Pancreas (tissue), 10 donors: ENCODE results near the gene ATP5PO. TPM values are rescaled to one million over a fixed set of nuclear protein-coding genes. Genes with fewer than 3 reads are reported as not detected.
A peak's percentile ranks its signal among the peaks of the same experiment; 100 is the strongest.

ENCODE experiments used
- ATAC-seq, 4 donors: fragments of 200-7000 bp; cut with Tn5 transposase; one replicate each; pipeline versions ENCODE4 v1.8.0 to v1.9.1; 2020; ENCODE audit warnings: mild to moderate bottlenecking in 4 of 4, moderate library complexity in 4 of 4
- DNase-seq, 6 donors: peaks; one replicate each; pipeline ENCODE4 v3.0.0-alpha.2; 2020
- FAIRE-seq: peaks from 2 replicates; lab custom pipeline; 2012; peaks lifted over from hg19 to GRCh38; lab: Jason Lieb, UNC
- H3K27ac ChIP-seq, 4 donors: fragments of 200-600 bp; sonication (generic); 1 replicate in 3 of 4; 2 replicates in 1 of 4; pipeline versions ENCODE4 v1.5.0 to v1.8.0; 2020
- H3K27me3 ChIP-seq, 4 donors: fragments of 200-600 bp; one replicate each; pipeline ENCODE4 v1.8.0; 2021
- H3K36me3 ChIP-seq, 3 donors: fragments of 200-600 bp; sonication (generic) in 1 of 3; one replicate each; pipeline versions ENCODE4 v1.5.0 to v1.8.0; 2020 to 2021
- H3K4me1 ChIP-seq, 3 donors: fragments of 200-600 bp; one replicate each; pipeline ENCODE4 v1.8.0; 2021
- H3K4me3 ChIP-seq, 4 donors: fragments of 200-600 bp; sonication (generic) in 2 of 4; one replicate each; pipeline versions ENCODE4 v1.5.0 to v1.8.0; 2020 to 2021
- H3K9me3 ChIP-seq, 4 donors: fragments of 200-600 bp; one replicate each; pipeline ENCODE4 v1.8.0; 2021
- CTCF ChIP-seq, 4 donors: fragments of 200-600 bp; sonication (generic) in 3 of 4; IDR thresholded peaks; one replicate each; pipeline versions ENCODE4 v1.5.0 to v1.8.0; 2021; ENCODE audit warnings: antibody characterized with exemption in 4 of 4
- WGBS, 2 donors: extraction: QIAGEN DNeasy Blood & Tissue Kit; methylation state at CpG; one replicate each; pipeline ENCODE4 v1.1.7; 2013; 5-methylcytosine and 5-hydroxymethylcytosine counted together
- intact Hi-C, 3 donors: fragments of 100-400 bp; cut with DNase I; formaldehyde crosslinking; loops; one replicate each; pipeline versions ENCODE4 v1.11.1 to v1.14.2; 2022
- polyA plus RNA-seq, 2 donors: library from polyadenylated mRNA; stranded (reverse); fragments of 200-250 nt; gene quantifications; one replicate each; pipeline ENCODE4 v1.2.3, GENCODE V29; 2013
- total RNA-seq, 6 donors: library from RNA; stranded (reverse); fragmentation: NEBNext Ultra II Directional in 4 of 6; extraction: Animal tissue kit (Norgen Biotek cat#: 25700) in 4 of 6; gene quantifications; one replicate each; pipeline versions ENCODE4 v1.2.1 to v1.2.4, GENCODE V29; 2021 to 2023
- donor health status: healthy with polysubstance abuse.
- donor health status: DM: no; HTN: no; CAD: no; lungs with moderate emphysema.
- donor health status: DM: no; HTN: no; CAD: no.
- donor health status: control.
- donor health status: control.
- donor health status: Bipolar disorder and iron deficiency.
- donor health status: DM: yes; HTN: yes; CAD: no.
- donor health status: DM: no; HTN: no; CAD: no.
- donor health status: DM: no; HTN: no; CAD: no.
- donor health status: DM: yes; HTN: yes; CAD: no.

The ATP5PO gene
- total and polyA plus RNA-seq, 8 donors: 52.0 to 124 (median 77.0) TPM

- no peaks in the 10 kb centered on the region for H3K27me3 ChIP-seq
- WGBS, 2 donors: 85 to 87% methylated on average over 6 of the region's 6 CpGs
- ATAC-seq (no peak), DNase-seq (no peak), FAIRE-seq (no peak)
- H3K4me3 ChIP-seq: no peak overlapping the region
- no peaks in the 10 kb centered on the region for H3K9me3 ChIP-seq
- intact Hi-C loops: no loop called here
- peaks cover 0 to 8% (median 5%) of the 10 kb centered on the region in 3 donors for H3K4me1 ChIP-seq
- H3K27ac ChIP-seq: no peak overlapping the region
- TF ChIP-seq CTCF (IDR thresholded peaks at IDR 0.05): no peak
- H3K36me3 ChIP-seq: peaks cover 0 to 63% (median 28%) of the 10 kb centered on the region in 3 donors
These were observed 5.8 kb downstream of the ATP5PO start for GRCh38 chr21:33909756-33910155.

- no peak for ATAC-seq
- intact Hi-C loops: no loop called here
- TF ChIP-seq CTCF (IDR thresholded peaks at IDR 0.05): no peak
- H3K27me3 ChIP-seq: no peaks in the 10 kb centered on the region
- WGBS, 2 donors: 72 to 90% methylated on average over 6 of the region's 6 CpGs
- no peak overlapping the region for H3K4me3 ChIP-seq
- no peak for DNase-seq
- FAIRE-seq: no peak
- H3K9me3 ChIP-seq: no peaks in the 10 kb centered on the region
- no peak overlapping the region for H3K27ac ChIP-seq
- no peaks in the 10 kb centered on the region for H3K4me1 ChIP-seq
- peaks cover 0 to 73% (median 31%) of the 10 kb centered on the region in 3 donors for H3K36me3 ChIP-seq
These were observed 6.8 kb downstream of the ATP5PO start for GRCh38 chr21:33908760-33909159.

- FAIRE-seq (no peak), ATAC-seq (no peak)
- peaks cover 0 to 56% (median 31%) of the 10 kb centered on the region in 3 donors for H3K36me3 ChIP-seq
These were observed 11.6 kb downstream of the ATP5PO start for GRCh38 chr21:33904041-33904440.

GRCh38 chr21:33902349-33902748 lies 13.3 kb downstream of the ATP5PO start:
- Histone ChIP-seq H3K27me3 (no peaks in the 10 kb centered on the region), H3K4me1 (no peaks in the 10 kb centered on the region), H3K27ac (no peak overlapping the region), H3K36me3 (peaks cover 0 to 39% (median 16%) of the 10 kb centered on the region in 3 donors), H3K9me3 (no peaks in the 10 kb centered on the region), H3K4me3 (no peak overlapping the region)
- intact Hi-C loops: no loop called here
- DNase-seq (no peak), ATAC-seq (peak in 2 of 4 donors; percentile 19 to 21), FAIRE-seq (no peak)
- no peak for TF ChIP-seq CTCF (IDR thresholded peaks at IDR 0.05)
- 89 to 90% methylated on average over 6 of the region's 6 CpGs for WGBS, 2 donors

More at GRCh38 chr21:33904041-33904440, 11.6 kb downstream of the ATP5PO start:
- H3K9me3 ChIP-seq: no peaks in the 10 kb centered on the region
- DNase-seq: no peak
- 77 to 81% methylated on average over 5 of the region's 5 CpGs for WGBS, 2 donors
- TF ChIP-seq CTCF (IDR thresholded peaks at IDR 0.05): no peak
- H3K27ac ChIP-seq: no peak overlapping the region
- intact Hi-C loops: no loop called here
- H3K4me3 ChIP-seq: no peak overlapping the region
- no peaks in the 10 kb centered on the region for H3K27me3 ChIP-seq
- H3K4me1 ChIP-seq: no peaks in the 10 kb centered on the region

- Histone ChIP-seq H3K4me1 (no peaks in the 10 kb centered on the region), H3K36me3 (peaks cover 0 to 32% (median 11%) of the 10 kb centered on the region in 3 donors), H3K9me3 (no peaks in the 10 kb centered on the region), H3K27me3 (no peaks in the 10 kb centered on the region), H3K27ac (no peak overlapping the region), H3K4me3 (no peak overlapping the region)
- 73 to 77% methylated on average over 13 of the region's 13 CpGs for WGBS, 2 donors
- ATAC-seq: peak in 3 of 4 donors; percentile 71 to 81 (median 80)
- FAIRE-seq: no peak
- peak in 1 of 6 donors; percentile 21 for DNase-seq
- intact Hi-C loops: no loop called here
- no peak for TF ChIP-seq CTCF (IDR thresholded peaks at IDR 0.05)
These were observed 14.0 kb downstream of the ATP5PO start for GRCh38 chr21:33901412-33902288.
